Ishikawa (cell line): ENCODE data around the gene SDK1.

Experiments
- CEBPB ChIP-seq: IDR thresholded peaks from 2 replicates; pipeline ENCODE4 v1.6.1; 2012
- CREB1 ChIP-seq: IDR thresholded peaks from 2 replicates; pipeline ENCODE4 v1.6.1; 2012; ENCODE audit warnings: low read depth
- EGR1 ChIP-seq: IDR thresholded peaks from 2 replicates; pipeline ENCODE4 v1.6.1; 2012
- EP300 ChIP-seq: IDR thresholded peaks from 2 replicates; pipeline ENCODE4 v1.6.1; 2012; ENCODE audit warnings: borderline replicate concordance
- FOXM1 ChIP-seq: IDR thresholded peaks from 2 replicates; pipeline ENCODE4 v1.6.1; 2012; ENCODE audit warnings: low read depth, borderline replicate concordance
- NFIC ChIP-seq: IDR thresholded peaks from 2 replicates; pipeline ENCODE4 v1.6.1; 2012
- RAD21 ChIP-seq: IDR thresholded peaks from 2 replicates; pipeline ENCODE4 v1.6.1; 2012; ENCODE audit warnings: low read depth
- TAF1 ChIP-seq: IDR thresholded peaks from 2 replicates; pipeline ENCODE4 v1.6.1; 2012; ENCODE audit warnings: low read depth, mild to moderate bottlenecking
- TCF12 ChIP-seq: IDR thresholded peaks from 2 replicates; pipeline ENCODE4 v1.6.1; 2012; ENCODE audit warnings: low read depth
- TEAD4 ChIP-seq: IDR thresholded peaks from 2 replicates; pipeline ENCODE4 v1.6.1; 2012
- YY1 ChIP-seq: IDR thresholded peaks from 2 replicates; pipeline ENCODE4 v1.6.1; 2012; ENCODE audit warnings: low read depth
- ZBTB7A ChIP-seq: IDR thresholded peaks from 2 replicates; pipeline ENCODE4 v1.6.1; 2012; ENCODE audit warnings: low read depth
- TF ChIP-seq, protein P1 (sequence below): IDR thresholded peaks from 2 replicates; pipeline ENCODE4 v1.6.1; 2012; ENCODE audit warnings: low read depth, mild to moderate bottlenecking
- TF ChIP-seq, protein P2 (sequence below): IDR thresholded peaks from 2 replicates; pipeline ENCODE4 v1.6.1; 2012
- TF ChIP-seq, protein P3 (sequence below): IDR thresholded peaks from 2 replicates; pipeline ENCODE4 v1.6.1; 2012

Gene SDK1

DNA sequence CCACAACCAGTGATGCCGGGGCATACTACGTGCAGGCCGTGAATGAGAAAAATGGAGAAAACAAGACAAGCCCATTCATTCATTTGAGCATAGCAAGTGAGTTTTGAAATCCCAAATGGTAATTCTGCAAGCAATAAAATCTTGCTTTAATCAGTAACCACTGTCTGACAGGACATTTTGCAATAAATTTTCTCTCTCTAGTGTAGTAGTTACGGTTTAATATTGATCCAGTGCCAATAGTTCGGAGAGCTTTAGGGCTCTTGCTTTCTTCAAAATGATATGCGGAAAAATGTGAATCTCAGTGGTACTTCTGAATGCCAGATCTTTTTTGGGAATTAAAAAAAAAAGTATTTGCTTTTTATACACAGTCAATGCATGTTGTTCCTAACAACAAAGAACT lies 520.4 kb downstream of the SDK1 start:
- TF ChIP-seq ZBTB7A (no peak), NFIC (no peak), TCF12 (no peak)
- TF ChIP-seq, protein P1, sequence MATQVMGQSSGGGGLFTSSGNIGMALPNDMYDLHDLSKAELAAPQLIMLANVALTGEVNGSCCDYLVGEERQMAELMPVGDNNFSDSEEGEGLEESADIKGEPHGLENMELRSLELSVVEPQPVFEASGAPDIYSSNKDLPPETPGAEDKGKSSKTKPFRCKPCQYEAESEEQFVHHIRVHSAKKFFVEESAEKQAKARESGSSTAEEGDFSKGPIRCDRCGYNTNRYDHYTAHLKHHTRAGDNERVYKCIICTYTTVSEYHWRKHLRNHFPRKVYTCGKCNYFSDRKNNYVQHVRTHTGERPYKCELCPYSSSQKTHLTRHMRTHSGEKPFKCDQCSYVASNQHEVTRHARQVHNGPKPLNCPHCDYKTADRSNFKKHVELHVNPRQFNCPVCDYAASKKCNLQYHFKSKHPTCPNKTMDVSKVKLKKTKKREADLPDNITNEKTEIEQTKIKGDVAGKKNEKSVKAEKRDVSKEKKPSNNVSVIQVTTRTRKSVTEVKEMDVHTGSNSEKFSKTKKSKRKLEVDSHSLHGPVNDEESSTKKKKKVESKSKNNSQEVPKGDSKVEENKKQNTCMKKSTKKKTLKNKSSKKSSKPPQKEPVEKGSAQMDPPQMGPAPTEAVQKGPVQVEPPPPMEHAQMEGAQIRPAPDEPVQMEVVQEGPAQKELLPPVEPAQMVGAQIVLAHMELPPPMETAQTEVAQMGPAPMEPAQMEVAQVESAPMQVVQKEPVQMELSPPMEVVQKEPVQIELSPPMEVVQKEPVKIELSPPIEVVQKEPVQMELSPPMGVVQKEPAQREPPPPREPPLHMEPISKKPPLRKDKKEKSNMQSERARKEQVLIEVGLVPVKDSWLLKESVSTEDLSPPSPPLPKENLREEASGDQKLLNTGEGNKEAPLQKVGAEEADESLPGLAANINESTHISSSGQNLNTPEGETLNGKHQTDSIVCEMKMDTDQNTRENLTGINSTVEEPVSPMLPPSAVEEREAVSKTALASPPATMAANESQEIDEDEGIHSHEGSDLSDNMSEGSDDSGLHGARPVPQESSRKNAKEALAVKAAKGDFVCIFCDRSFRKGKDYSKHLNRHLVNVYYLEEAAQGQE, result no peak

DNA sequence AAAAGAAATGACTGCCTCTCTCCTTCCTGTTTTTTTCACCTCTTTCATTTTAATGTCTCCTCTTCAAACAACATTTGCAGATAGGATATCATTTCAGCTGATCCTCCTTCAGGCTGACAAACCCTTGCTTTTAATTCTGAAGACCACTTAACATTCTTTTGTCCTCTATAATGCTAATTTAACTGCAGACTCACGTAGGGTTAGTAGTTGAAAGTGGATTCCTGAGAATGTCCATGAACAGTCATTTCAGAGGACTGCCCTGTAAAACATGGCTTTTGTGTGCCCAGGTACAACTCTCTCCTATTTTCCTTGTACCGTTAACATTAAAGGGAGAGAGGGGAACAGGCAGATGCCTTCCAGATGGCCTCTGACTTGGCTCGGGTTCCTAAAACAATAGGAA lies 524.4 kb downstream of the SDK1 start:
- TF ChIP-seq EP300, result no peak
- TF ChIP-seq FOXM1, result no peak
- TF ChIP-seq, protein P1, result no peak
- TF ChIP-seq CREB1, result no peak
- no peak for TF ChIP-seq EGR1
- TF ChIP-seq ZBTB7A, result no peak
- TF ChIP-seq RAD21, result no peak
- TF ChIP-seq CEBPB, result no peak
- no peak for TF ChIP-seq NFIC
- no peak for TF ChIP-seq YY1
- TF ChIP-seq TAF1, result no peak
- TF ChIP-seq, protein P2, sequence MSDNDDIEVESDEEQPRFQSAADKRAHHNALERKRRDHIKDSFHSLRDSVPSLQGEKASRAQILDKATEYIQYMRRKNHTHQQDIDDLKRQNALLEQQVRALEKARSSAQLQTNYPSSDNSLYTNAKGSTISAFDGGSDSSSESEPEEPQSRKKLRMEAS, result no peak
- TF ChIP-seq TCF12, result no peak
- no peak for TF ChIP-seq TEAD4

DNA sequence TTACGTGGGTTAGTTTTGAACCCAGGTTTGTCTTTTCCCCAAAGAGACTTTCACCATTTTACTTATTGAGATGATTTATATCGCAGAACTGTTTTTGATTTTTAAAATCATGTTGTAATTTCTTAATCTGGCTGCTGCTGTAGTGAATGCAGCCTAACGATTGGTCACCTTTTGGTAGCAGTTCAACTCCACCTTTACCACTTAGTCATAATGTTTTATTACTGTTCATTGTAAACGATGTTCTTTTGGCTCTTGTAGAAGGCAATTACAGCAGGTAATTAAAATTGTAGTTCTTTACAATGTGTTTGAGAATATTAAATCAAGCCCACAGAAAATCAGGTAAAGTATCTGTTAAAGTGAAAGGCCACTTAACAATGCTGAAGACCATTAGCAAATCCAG lies 531.1 kb downstream of the SDK1 start:
- no peak for TF ChIP-seq CREB1
- TF ChIP-seq, protein P1, result no peak
- no peak for TF ChIP-seq TAF1
- TF ChIP-seq FOXM1, result no peak
- no peak for TF ChIP-seq YY1
- TF ChIP-seq EP300, result no peak
- no peak for TF ChIP-seq ZBTB7A
- TF ChIP-seq, protein P2, result no peak
- TF ChIP-seq TEAD4, result no peak
- no peak for TF ChIP-seq TCF12
- no peak for TF ChIP-seq NFIC
- TF ChIP-seq, protein P3, sequence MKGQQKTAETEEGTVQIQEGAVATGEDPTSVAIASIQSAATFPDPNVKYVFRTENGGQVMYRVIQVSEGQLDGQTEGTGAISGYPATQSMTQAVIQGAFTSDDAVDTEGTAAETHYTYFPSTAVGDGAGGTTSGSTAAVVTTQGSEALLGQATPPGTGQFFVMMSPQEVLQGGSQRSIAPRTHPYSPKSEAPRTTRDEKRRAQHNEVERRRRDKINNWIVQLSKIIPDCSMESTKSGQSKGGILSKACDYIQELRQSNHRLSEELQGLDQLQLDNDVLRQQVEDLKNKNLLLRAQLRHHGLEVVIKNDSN, result no peak
- no peak for TF ChIP-seq EGR1
- TF ChIP-seq RAD21, result no peak
- no peak for TF ChIP-seq CEBPB

DNA sequence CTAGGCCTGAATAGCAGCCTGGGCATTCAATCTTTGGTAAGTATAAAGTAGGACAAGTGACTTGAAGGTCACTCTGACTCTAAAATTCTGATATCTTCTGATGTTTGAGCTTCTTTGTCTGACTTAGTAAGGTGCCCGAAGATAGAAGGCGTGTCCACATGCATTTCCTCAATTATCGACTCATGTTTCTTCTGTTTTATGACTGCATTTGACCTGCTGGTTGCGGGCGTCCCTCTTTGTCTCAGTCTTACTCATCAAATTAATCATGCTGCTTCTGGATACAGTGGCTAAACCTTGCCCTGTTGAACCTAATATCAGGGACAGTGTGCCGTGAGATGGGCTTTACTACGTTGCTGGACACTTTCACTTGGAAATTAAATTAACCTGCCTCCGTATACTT lies 534.1 kb downstream of the SDK1 start:
- TF ChIP-seq, protein P1, result no peak
- TF ChIP-seq, protein P3, result no peak
- TF ChIP-seq FOXM1 (no peak), NFIC (no peak), TAF1 (no peak), TCF12 (no peak), TEAD4 (no peak), EGR1 (no peak), ZBTB7A (no peak), CEBPB (no peak), RAD21 (no peak), CREB1 (no peak)
- TF ChIP-seq, protein P2, result no peak
